Stomach smooth muscle (tissue), 2 donors: ENCODE measurements around the gene ADCY9.
A peak's percentile ranks its signal among the peaks of the same experiment; 100 is the strongest.

Source experiments
- H3K27ac ChIP-seq: one replicate; pipeline ENCODE4 v1.7.0; 2013; ENCODE audit warnings: mild to moderate bottlenecking, low read length, inconsistent platforms
- H3K27me3 ChIP-seq, 2 donors: one replicate each; pipeline ENCODE4 v1.7.0; 2013; ENCODE audit warnings: low read length in 2 of 2; ENCODE audit not compliant: insufficient read depth in 2 of 2, control insufficient read depth in 1 of 2
- H3K36me3 ChIP-seq, 2 donors: one replicate each; pipeline ENCODE4 v1.7.0; 2013; ENCODE audit warnings: low read length in 2 of 2; ENCODE audit not compliant: control insufficient read depth in 2 of 2, insufficient read depth in 2 of 2
- H3K4me1 ChIP-seq: one replicate; pipeline ENCODE4 v1.7.0; 2013; ENCODE audit warnings: low read length; ENCODE audit not compliant: control insufficient read depth, insufficient read depth
- H3K4me3 ChIP-seq, 2 donors: one replicate each; pipeline ENCODE4 v1.7.0; 2013; ENCODE audit warnings: low read length in 2 of 2
- H3K9ac ChIP-seq, 2 donors: one replicate each; pipeline ENCODE4 v1.7.0; 2013; ENCODE audit warnings: low read length in 2 of 2, mild to moderate bottlenecking in 1 of 2
- H3K9me3 ChIP-seq, 2 donors: one replicate each; pipeline ENCODE4 v1.7.0; 2013; ENCODE audit warnings: low read length in 2 of 2; ENCODE audit not compliant: control insufficient read depth in 2 of 2
- donor health status: healthy.
- donor health status: Pancreatic carcinoma.

ADCY9 gene

GRCh38 chr16:4120176-4120575 is 3.9 kb upstream of the ADCY9 start:
- no peak overlapping the region for H3K4me3 ChIP-seq
- H3K27ac ChIP-seq: no peak overlapping the region
- no peaks in the 10 kb centered on the region for H3K27me3 ChIP-seq
- no peaks in the 10 kb centered on the region for H3K9me3 ChIP-seq
- no peak overlapping the region for H3K9ac ChIP-seq
- peaks cover 11% of the 10 kb centered on the region for H3K4me1 ChIP-seq
- H3K36me3 ChIP-seq: no peaks in the 10 kb centered on the region

- Histone ChIP-seq H3K27me3 (no peaks in the 10 kb centered on the region), H3K27ac (peak overlapping the region; percentile 80), H3K4me1 (peaks cover 31% of the 10 kb centered on the region), H3K9me3 (no peaks in the 10 kb centered on the region), H3K36me3 (no peaks in the 10 kb centered on the region), H3K9ac (peak overlapping the region; percentile 83), H3K4me3 (peak overlapping the region; percentile 78 to 87)
Observed at GRCh38 chr16:4117250-4117578, 972 bp upstream of the ADCY9 start.

- Histone ChIP-seq H3K4me3 (peak overlapping the region; percentile 58 to 79), H3K9ac (no peak overlapping the region), H3K27me3 (no peaks in the 10 kb centered on the region), H3K36me3 (peaks cover 0 to under 1% of the 10 kb centered on the region in 2 donors), H3K9me3 (no peaks in the 10 kb centered on the region), H3K4me1 (peaks cover 40% of the 10 kb centered on the region), H3K27ac (no peak overlapping the region)
Observed at GRCh38 chr16:4115949-4116318, 308 bp downstream of the ADCY9 start.

GRCh38 chr16:4115209-4115948 is 863 bp downstream of the ADCY9 start:
- H3K9ac ChIP-seq: peak overlapping the region; percentile 42 to 44

GRCh38 chr16:4114257-4115208 is 1.7 kb downstream of the ADCY9 start:
- Histone ChIP-seq H3K27ac (no peak overlapping the region), H3K4me3 (peak overlapping the region; percentile 58 to 79), H3K36me3 (peaks cover 0 to 5% of the 10 kb centered on the region in 2 donors), H3K9ac (peak overlapping the region in 1 of 2 donors; percentile 42), H3K9me3 (no peaks in the 10 kb centered on the region), H3K4me1 (peaks cover 44% of the 10 kb centered on the region), H3K27me3 (no peaks in the 10 kb centered on the region)

More at GRCh38 chr16:4115209-4115948, 863 bp downstream of the ADCY9 start:
- Histone ChIP-seq H3K9me3 (no peaks in the 10 kb centered on the region), H3K27me3 (no peaks in the 10 kb centered on the region), H3K4me3 (peak overlapping the region; percentile 58 to 79), H3K36me3 (peaks cover 0 to 5% of the 10 kb centered on the region in 2 donors), H3K4me1 (peaks cover 43% of the 10 kb centered on the region), H3K27ac (no peak overlapping the region)

GRCh38 chr16:4113358-4114256 is 2.6 kb downstream of the ADCY9 start:
- no peaks in the 10 kb centered on the region for H3K9me3 ChIP-seq
- peak overlapping the region; percentile 58 to 79 for H3K4me3 ChIP-seq
- H3K36me3 ChIP-seq: peaks cover 0 to 5% of the 10 kb centered on the region in 2 donors
- peak overlapping the region in 1 of 2 donors; percentile 47 for H3K9ac ChIP-seq
- H3K4me1 ChIP-seq: peaks cover 47% of the 10 kb centered on the region
- no peaks in the 10 kb centered on the region for H3K27me3 ChIP-seq
- H3K27ac ChIP-seq: no peak overlapping the region

GRCh38 chr16:4111748-4112696 is 4.2 kb downstream of the ADCY9 start:
- H3K4me3 ChIP-seq: peak overlapping the region; percentile 58 to 79
- peaks cover 46% of the 10 kb centered on the region for H3K4me1 ChIP-seq
- H3K9ac ChIP-seq: peak overlapping the region; percentile 39 to 60

GRCh38 chr16:4110680-4111079 is 5.6 kb downstream of the ADCY9 start:
- Histone ChIP-seq H3K9ac (no peak overlapping the region), H3K27me3 (no peaks in the 10 kb centered on the region), H3K36me3 (peaks cover 0 to 5% of the 10 kb centered on the region in 2 donors), H3K4me1 (peaks cover 42% of the 10 kb centered on the region), H3K4me3 (peak overlapping the region in 1 of 2 donors; percentile 22), H3K9me3 (no peaks in the 10 kb centered on the region), H3K27ac (no peak overlapping the region)

More at GRCh38 chr16:4111748-4112696, 4.2 kb downstream of the ADCY9 start:
- Histone ChIP-seq H3K9me3 (no peaks in the 10 kb centered on the region), H3K27ac (no peak overlapping the region), H3K36me3 (peaks cover 0 to 5% of the 10 kb centered on the region in 2 donors), H3K27me3 (no peaks in the 10 kb centered on the region)

GRCh38 chr16:4110065-4110464 is 6.2 kb downstream of the ADCY9 start:
- no peaks in the 10 kb centered on the region for H3K27me3 ChIP-seq
- no peak overlapping the region for H3K27ac ChIP-seq
- H3K4me3 ChIP-seq: no peak overlapping the region
- H3K9me3 ChIP-seq: no peaks in the 10 kb centered on the region
- H3K36me3 ChIP-seq: peaks cover 0 to 5% of the 10 kb centered on the region in 2 donors
- H3K4me1 ChIP-seq: peaks cover 38% of the 10 kb centered on the region
- no peak overlapping the region for H3K9ac ChIP-seq
